Spleen (tissue), 11 donors: ENCODE data around the gene CIB4. TPM values are rescaled to one million over a fixed set of nuclear protein-coding genes. Genes with fewer than 3 reads are reported as not detected.

Experiments used
- DNase-seq: peaks from one replicate; pipeline ENCODE4 v3.0.0-alpha.2; 2020
- H3K27ac ChIP-seq, 8 donors: fragments of 200-600 bp; sonication (generic) in 7 of 8; 1 replicate in 4 of 8; 2 replicates in 4 of 8; pipeline versions ENCODE4 v1.5.0 to v1.8.0; 2016 to 2021; ENCODE audit warnings: inconsistent platforms in 4 of 8, mild to moderate bottlenecking in 4 of 8, moderate library complexity in 1 of 8
- H3K27me3 ChIP-seq, 7 donors: fragments of 200-600 bp; sonication (generic) in 6 of 7; replicated peaks in 1 of 7; 1 replicate in 4 of 7; 2 replicates in 3 of 7; pipeline versions ENCODE4 v1.5.0 to v1.8.0; 2016 to 2021; ENCODE audit warnings: inconsistent platforms in 3 of 7, mild to moderate bottlenecking in 1 of 7
- H3K36me3 ChIP-seq, 6 donors: fragments of 200-600 bp; sonication (generic) in 5 of 6; 1 replicate in 4 of 6; 2 replicates in 2 of 6; pipeline versions ENCODE4 v1.5.0 to v1.8.0; 2016 to 2021; ENCODE audit warnings: inconsistent platforms in 2 of 6
- H3K4me1 ChIP-seq, 6 donors: fragments of 200-600 bp; sonication (generic) in 5 of 6; 1 replicate in 3 of 6; 2 replicates in 3 of 6; pipeline versions ENCODE4 v1.5.0 to v1.8.0; 2016 to 2021; ENCODE audit warnings: inconsistent platforms in 3 of 6
- H3K4me3 ChIP-seq, 8 donors: fragments of 200-600 bp; sonication (generic) in 7 of 8; 1 replicate in 4 of 8; 2 replicates in 4 of 8; pipeline versions ENCODE4 v1.5.0 to v1.8.0; 2016 to 2021; ENCODE audit warnings: inconsistent platforms in 4 of 8, mild to moderate bottlenecking in 4 of 8, moderate library complexity in 2 of 8
- H3K9me3 ChIP-seq, 8 donors: fragments of 200-600 bp; sonication (generic) in 7 of 8; 1 replicate in 4 of 8; 2 replicates in 4 of 8; pipeline versions ENCODE4 v1.5.0 to v1.8.0; 2016 to 2021; ENCODE audit warnings: inconsistent platforms in 4 of 8
- CTCF ChIP-seq, 11 experiments: fragments of 200-600 bp in 7 of 11; fragments of 450-650 bp in 4 of 11; sonication (generic) in 4 of 11; IDR thresholded peaks in 8 of 11; conservative IDR thresholded peaks in 3 of 11; 1 replicate in 7 of 11; 2 replicates in 4 of 11; pipeline versions ENCODE4 v1.4.0 to v1.8.0; 2016 to 2021; ENCODE audit warnings: antibody characterized with exemption in 11 of 11, inconsistent platforms in 4 of 11, mild to moderate bottlenecking in 1 of 11
- POLR2A ChIP-seq, 3 donors: fragments of 450-650 bp; IDR thresholded peaks; one replicate each; pipeline ENCODE4 v1.5.1; 2017; ENCODE audit warnings: antibody characterized with exemption in 3 of 3, mild to moderate bottlenecking in 1 of 3
- POLR2AphosphoS5 ChIP-seq, 3 donors: sonication (generic); formaldehyde crosslinking; IDR thresholded peaks; one replicate each; pipeline ENCODE4 v1.5.1; 2017; ENCODE audit warnings: antibody characterized with exemption in 3 of 3
- WGBS, 5 donors: extraction: QIAGEN DNeasy Blood & Tissue Kit in 3 of 5; methylation state at CpG; one replicate each; pipeline versions ENCODE4 v1.1.5 to v1.1.7; 2013 to 2018; 5-methylcytosine and 5-hydroxymethylcytosine counted together
- intact Hi-C: fragments of 100-400 bp; cut with DNase I; formaldehyde crosslinking; loops from one replicate; pipeline ENCODE4 v1.15.0; 2023; ENCODE audit warnings: low total_unique reads
- polyA plus RNA-seq, 3 donors: library from polyadenylated mRNA; stranded (reverse); fragments of 200-250 nt; gene quantifications; one replicate each; pipeline ENCODE4 v1.2.1, GENCODE V29; 2013
- total RNA-seq, 7 donors: library from RNA; depleted of rRNA in 3 of 7; stranded (reverse); fragments of >200 nt in 3 of 7; fragmentation: NEBNext Ultra II Directional in 4 of 7; extraction: Animal tissue kit (Norgen Biotek cat#: 25700) in 4 of 7; gene quantifications; one replicate each; pipeline versions ENCODE4 v1.1.0 to v1.2.1, GENCODE V29; 2016 to 2021
- donor health status: healthy with polysubstance abuse.
- donor health status: DM: no; HTN: no; CAD: no; lungs with moderate emphysema.
- donor health status: DM: no; HTN: no; CAD: no.
- donor health status: Bipolar disorder and iron deficiency.
- donor health status: healthy.
- donor health status: DM: no; HTN: no; CAD: no.
- donor health status: DM: yes; HTN: yes; CAD: no.

CIB4 gene
- total and polyA plus RNA-seq, 10 donors = not detected

GRCh38 chr2:26642429-26642828 is 1.3 kb upstream of the CIB4 start:
- no peak overlapping the region for H3K27ac ChIP-seq
- peaks cover 0 to 10% (median 7%) of the 10 kb centered on the region in 6 donors for H3K4me1 ChIP-seq
- H3K9me3 ChIP-seq = no peaks in the 10 kb centered on the region
- no peak overlapping the region for H3K4me3 ChIP-seq
- no peak for TF ChIP-seq CTCF (IDR thresholded peaks at IDR 0.05 in 8 of 11, conservative IDR thresholded peaks at IDR 0.05 in 3 of 11)
- 65 to 85% (median 69%) methylated on average over 3 of the region's 3 CpGs for WGBS, 5 donors
- H3K36me3 ChIP-seq = no peaks in the 10 kb centered on the region
- DNase-seq = no peak
- intact Hi-C loops = no loop called here
- H3K27me3 ChIP-seq = peaks cover 0 to 39% (median 0%) of the 10 kb centered on the region in 7 donors

DNA sequence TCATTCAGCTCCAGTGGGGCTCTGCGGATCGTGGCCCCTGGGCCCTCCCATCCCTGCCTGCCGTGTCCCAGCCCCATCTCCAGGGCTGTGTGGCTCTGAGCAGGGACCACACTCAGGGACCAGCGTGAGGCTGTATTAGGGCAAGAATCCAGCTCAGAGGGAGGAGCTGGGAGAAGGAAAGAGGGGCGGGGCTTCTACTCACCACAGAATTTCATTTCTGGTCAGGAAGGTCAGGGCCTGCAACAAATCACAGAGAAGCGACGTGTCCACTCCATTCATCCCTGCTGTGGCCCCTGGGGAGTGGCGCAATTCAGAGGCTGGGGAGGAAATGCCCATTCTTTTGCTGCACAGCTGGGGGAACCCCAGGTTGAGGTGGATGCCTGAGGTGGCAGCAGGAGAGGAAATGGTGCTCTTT is 828 bp downstream of the CIB4 start:
- WGBS, 5 donors = 20 to 28% (median 23%) methylated on average over 4 to 8 of the region's 8 CpGs
- intact Hi-C loops = no loop called here
- no peaks in the 10 kb centered on the region for H3K9me3 ChIP-seq
- peaks cover 0 to 39% (median 0%) of the 10 kb centered on the region in 7 donors for H3K27me3 ChIP-seq
- H3K27ac ChIP-seq = no peak overlapping the region
- H3K4me3 ChIP-seq = no peak overlapping the region
- DNase-seq = peak; percentile 73
- TF ChIP-seq POLR2A (IDR thresholded peaks at IDR 0.05) (no peak), POLR2AphosphoS5 (IDR thresholded peaks at IDR 0.05) (peak in 2 of 3 donors; percentile 43 to 48)
- H3K4me1 ChIP-seq = peaks cover 0 to 10% (median 7%) of the 10 kb centered on the region in 6 donors
- H3K36me3 ChIP-seq = no peaks in the 10 kb centered on the region

GRCh38 chr2:26639685-26640243 is 1.4 kb downstream of the CIB4 start:
- Histone ChIP-seq H3K4me1 (peaks cover 0 to 10% (median 7%) of the 10 kb centered on the region in 6 donors), H3K27me3 (peaks cover 0 to 39% (median 0%) of the 10 kb centered on the region in 7 donors), H3K36me3 (no peaks in the 10 kb centered on the region), H3K4me3 (no peak overlapping the region), H3K27ac (no peak overlapping the region), H3K9me3 (no peaks in the 10 kb centered on the region)
- intact Hi-C loops = no loop called here
- no peak for TF ChIP-seq CTCF (IDR thresholded peaks at IDR 0.05 in 8 of 11, conservative IDR thresholded peaks at IDR 0.05 in 3 of 11)
- TF ChIP-seq POLR2AphosphoS5 (IDR thresholded peaks at IDR 0.05) = no peak
- TF ChIP-seq POLR2A (IDR thresholded peaks at IDR 0.05) = no peak
- no peak for DNase-seq
- 55 to 77% (median 71%) methylated on average over 8 of the region's 8 CpGs for WGBS, 5 donors

DNA sequence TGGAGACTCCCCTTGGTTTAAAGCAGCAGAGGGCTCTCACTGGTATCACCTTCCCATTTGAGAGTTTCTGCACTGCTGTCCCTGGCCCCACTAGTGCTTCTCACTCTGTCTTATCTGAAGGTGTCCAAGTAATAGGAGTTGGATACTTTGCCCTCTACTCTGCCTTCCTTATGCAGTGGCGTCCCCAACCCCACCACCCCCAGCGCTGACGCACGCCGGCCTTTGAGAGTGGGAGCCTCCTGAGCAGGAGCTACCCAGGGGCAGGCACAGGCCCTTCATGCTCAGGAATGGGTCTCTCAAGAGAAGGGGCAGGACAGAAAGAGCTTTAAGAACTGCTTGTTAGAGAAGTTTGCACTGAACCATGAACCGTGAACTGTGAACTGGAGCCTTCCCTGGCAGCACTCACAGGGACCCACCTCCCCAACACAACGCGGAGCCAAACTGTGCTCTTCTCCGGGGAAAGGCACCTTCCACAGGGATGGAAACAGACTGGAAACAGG is 3.3 kb downstream of the CIB4 start:
- no peaks in the 10 kb centered on the region for H3K36me3 ChIP-seq
- peaks cover 0 to 10% (median 7%) of the 10 kb centered on the region in 6 donors for H3K4me1 ChIP-seq
- intact Hi-C loops = no loop called here
- 88 to 96% (median 95%) methylated on average over 9 of the region's 9 CpGs for WGBS, 5 donors
- peaks cover 0 to 41% (median 0%) of the 10 kb centered on the region in 7 donors for H3K27me3 ChIP-seq
- H3K27ac ChIP-seq = no peak overlapping the region
- H3K4me3 ChIP-seq = no peak overlapping the region
- no peaks in the 10 kb centered on the region for H3K9me3 ChIP-seq
- no peak for TF ChIP-seq POLR2AphosphoS5 (IDR thresholded peaks at IDR 0.05)
- TF ChIP-seq CTCF (IDR thresholded peaks at IDR 0.05 in 8 of 11, conservative IDR thresholded peaks at IDR 0.05 in 3 of 11) = no peak
- no peak for TF ChIP-seq POLR2A (IDR thresholded peaks at IDR 0.05)
- peak; percentile 54 for DNase-seq
